HG03060 (cell line): ENCODE results near the gene USP34.
"Not testable (repeated sequence)": the region's sequence is repeated elsewhere in the genome, so short reads cannot be mapped to it uniquely, and the experiment has no call there.

ENCODE experiments used
- ATAC-seq: cut with Tn5 transposase; IDR thresholded peaks from one replicate; pipeline ENCODE4 v1.9.1; 2021; ENCODE audit warnings: low read depth, moderate number of reproducible peaks; ENCODE audit not compliant: unreplicated experiment

USP34 gene

GRCh38 chr2:61465045-61465444 is 5.8 kb downstream of the USP34 start:
- no peak for ATAC-seq

- ATAC-seq = no peak
Observed at GRCh38 chr2:61463769-61464475, 7.0 kb downstream of the USP34 start.

- ATAC-seq = no peak
Observed at GRCh38 chr2:61461404-61461803, 9.5 kb downstream of the USP34 start.

- ATAC-seq = no peak
Observed at GRCh38 chr2:61460163-61460562, 10.7 kb downstream of the USP34 start.

GRCh38 chr2:61456746-61457420 is 14.0 kb downstream of the USP34 start:
- no peak for ATAC-seq

GRCh38 chr2:61456070-61456745 is 14.7 kb downstream of the USP34 start:
- ATAC-seq = no peak

GRCh38 chr2:61454972-61455371 is 15.9 kb downstream of the USP34 start:
- not testable (repeated sequence) for ATAC-seq

- no peak for ATAC-seq
Observed at GRCh38 chr2:61454383-61454782, 16.5 kb downstream of the USP34 start.

- ATAC-seq = no peak
Observed at GRCh38 chr2:61452392-61452791, 18.5 kb downstream of the USP34 start.

- ATAC-seq = no peak
Observed at GRCh38 chr2:61451178-61451577, 19.7 kb downstream of the USP34 start.

GRCh38 chr2:61450144-61450543 is 20.7 kb downstream of the USP34 start:
- ATAC-seq = peak; percentile 67

GRCh38 chr2:61448229-61448628 is 22.7 kb downstream of the USP34 start:
- ATAC-seq = no peak

- not testable (repeated sequence) for ATAC-seq
Observed at GRCh38 chr2:61446971-61447370, 23.9 kb downstream of the USP34 start.

- ATAC-seq = peak; percentile 98
Observed at GRCh38 chr2:61443342-61444041, 27.4 kb downstream of the USP34 start.

- ATAC-seq = no peak
Observed at GRCh38 chr2:61439241-61440002, 31.5 kb downstream of the USP34 start.

GRCh38 chr2:61438670-61439069 is 32.2 kb downstream of the USP34 start:
- no peak for ATAC-seq

- ATAC-seq = no peak
Observed at GRCh38 chr2:61437170-61437569, 33.7 kb downstream of the USP34 start.

GRCh38 chr2:61436092-61436491 is 34.8 kb downstream of the USP34 start:
- no peak for ATAC-seq

- ATAC-seq = no peak
Observed at GRCh38 chr2:61435291-61435690, 35.6 kb downstream of the USP34 start.

- ATAC-seq = no peak
Observed at GRCh38 chr2:61434314-61434713, 36.6 kb downstream of the USP34 start.
